PC-9 (cell line): ENCODE measurements around the gene ETNK2. TPM values are rescaled to one million over a fixed set of nuclear protein-coding genes. Genes with fewer than 3 reads are reported as not detected.

Experiments
- BruUV-seq: library from RNA; stranded (reverse); fragments of 400-500 nt; replicated peaks from 2 replicates; lab custom pipeline; 2021; lab: Mats Ljungman, UMichigan
- CTCF ChIA-PET: fragments of 300-600 bp; sonication (Branson Sonifier 250); formaldehyde crosslinking; loops from one replicate; lab custom pipeline; 2022; ENCODE audit warnings: antibody characterized with exemption; lab: Charles Lee
- POLR2A ChIA-PET: fragments of 300-600 bp; sonication (Branson Sonifier 250); formaldehyde crosslinking; loops from one replicate; lab custom pipeline; 2022; ENCODE audit warnings: antibody characterized with exemption; ENCODE audit not compliant: unreplicated experiment; lab: Charles Lee
- DNase-seq, 2 experiments: peaks; one replicate each; pipeline versions ENCODE4 v3.0.0 to v3.0.0-alpha.2; 2015 to 2022; ENCODE audit warnings: mixed read lengths in 1 of 2
- H2AFZ ChIP-seq: fragments of 200-600 bp; sonication (generic); 2 replicates; pipeline ENCODE4 v1.8.1; 2017; ENCODE audit warnings: antibody characterized with exemption
- H3F3A ChIP-seq: fragments of 200-600 bp; sonication (generic); 2 replicates; pipeline ENCODE4 v1.8.1; 2017; ENCODE audit warnings: antibody characterized with exemption, mild to moderate bottlenecking, low read depth; ENCODE audit not compliant: insufficient read depth
- H3K27ac ChIP-seq: fragments of 200-600 bp; sonication (generic); 2 replicates; pipeline ENCODE4 v1.6.1; 2016; ENCODE audit warnings: mixed run types
- H3K27me3 ChIP-seq: fragments of 200-600 bp; sonication (generic); 2 replicates; pipeline ENCODE4 v1.6.1; 2016; ENCODE audit warnings: low read depth, mixed run types; ENCODE audit not compliant: insufficient read depth
- H3K36me3 ChIP-seq: fragments of 200-600 bp; sonication (generic); 2 replicates; pipeline ENCODE4 v1.6.1; 2016; ENCODE audit warnings: low read depth, mixed run types
- H3K4me1 ChIP-seq: fragments of 200-600 bp; sonication (generic); replicated peaks from 2 replicates; pipeline ENCODE4 v1.6.1; 2016; ENCODE audit warnings: mixed run types; ENCODE audit not compliant: insufficient read depth
- H3K4me2 ChIP-seq: fragments of 200-600 bp; sonication (generic); 2 replicates; pipeline ENCODE4 v1.6.1; 2017; ENCODE audit warnings: mixed run types
- H3K4me3 ChIP-seq: fragments of 200-600 bp; sonication (generic); 2 replicates; pipeline ENCODE4 v1.6.1; 2016; ENCODE audit warnings: mixed run types
- H3K79me2 ChIP-seq: fragments of 200-600 bp; sonication (generic); 2 replicates; pipeline ENCODE4 v1.6.1; 2017; ENCODE audit warnings: low read depth, mixed run types
- H3K9me2 ChIP-seq: fragments of 200-600 bp; sonication (generic); 2 replicates; pipeline ENCODE4 v1.8.1; 2017; ENCODE audit warnings: mild to moderate bottlenecking; ENCODE audit not compliant: insufficient read depth
- H3K9me3 ChIP-seq: fragments of 200-600 bp; sonication (generic); 2 replicates; pipeline ENCODE4 v1.8.1; 2016; ENCODE audit warnings: low read depth; ENCODE audit not compliant: insufficient read depth
- H4K20me1 ChIP-seq: fragments of 200-600 bp; sonication (generic); 2 replicates; pipeline ENCODE4 v1.8.1; 2017; ENCODE audit not compliant: insufficient read depth
- EZH2 ChIP-seq: fragments of 200-600 bp; sonication (generic); IDR thresholded peaks from 2 replicates; pipeline ENCODE4 v1.8.0; 2017; ENCODE audit warnings: antibody characterized with exemption, low read depth
- intact Hi-C: fragments of 100-400 bp; cut with micrococcal nuclease; formaldehyde crosslinking; loops from one replicate; pipeline ENCODE4 v1.10.0; 2022; ENCODE audit not compliant: unreplicated experiment
- total RNA-seq: library from RNA; stranded (reverse); gene quantifications from 2 replicates; pipeline ENCODE4 v1.2.3, GENCODE V29; 2021
- TF ChIP-seq, protein P1 (sequence below): fragments of 200-600 bp; sonication (generic); conservative IDR thresholded peaks from 2 replicates; pipeline ENCODE4 v1.6.1; 2017; ENCODE audit warnings: mixed run types, antibody characterized with exemption, mild to moderate bottlenecking, moderate library complexity

Gene ETNK2
- total RNA-seq, 1 experiment from 2014 or later: 16.3 TPM

DNA sequence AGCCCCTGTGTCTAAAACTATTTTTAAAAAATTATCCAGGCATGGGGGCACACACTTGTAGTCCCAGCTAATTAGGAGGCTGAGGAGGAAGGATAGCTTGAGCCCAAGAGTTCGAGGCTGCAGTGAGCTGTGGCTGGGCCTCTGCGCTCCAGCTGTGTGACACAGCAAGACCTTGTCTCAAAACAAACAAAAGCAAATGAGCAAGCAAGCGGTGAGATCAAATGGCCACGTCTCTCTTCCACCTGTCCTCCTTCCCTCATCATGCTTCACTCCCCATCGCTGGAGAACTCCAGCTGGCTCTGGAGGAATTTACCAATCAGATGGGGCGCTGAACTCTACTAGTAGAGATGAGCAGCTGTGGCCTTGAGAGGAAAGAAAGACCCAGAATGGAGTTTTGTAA is 28.3 kb upstream of the ETNK2 start:
- Histone ChIP-seq H3K27me3 (no peaks in the 10 kb centered on the region), H4K20me1 (no peaks in the 10 kb centered on the region), H3K4me3 (no peak overlapping the region), H3K36me3 (peaks cover 10% of the 10 kb centered on the region), H3K27ac (no peak overlapping the region), H3K79me2 (peaks cover 43% of the 10 kb centered on the region), H3K4me1 (peaks cover 51% of the 10 kb centered on the region), H3K9me2 (no peaks in the 10 kb centered on the region), H3F3A (peaks cover 25% of the 10 kb centered on the region; the same call in 1 of the 2 replicates), H3K4me2 (0 out of 2 replicates have a peak overlapping the region, but pooled peaks have one; percentile 13), H3K9me3 (no peaks in the 10 kb centered on the region; the same call in 1 of the 2 replicates), H2AFZ (no peak overlapping the region)
- ChIA-PET POLR2A (no interaction called here), CTCF (no interaction called here)
- no peak for DNase-seq
- intact Hi-C loops: no loop called here
- no TSS peak for BruUV-seq
- no peak for TF ChIP-seq EZH2
- TF ChIP-seq, protein P1, sequence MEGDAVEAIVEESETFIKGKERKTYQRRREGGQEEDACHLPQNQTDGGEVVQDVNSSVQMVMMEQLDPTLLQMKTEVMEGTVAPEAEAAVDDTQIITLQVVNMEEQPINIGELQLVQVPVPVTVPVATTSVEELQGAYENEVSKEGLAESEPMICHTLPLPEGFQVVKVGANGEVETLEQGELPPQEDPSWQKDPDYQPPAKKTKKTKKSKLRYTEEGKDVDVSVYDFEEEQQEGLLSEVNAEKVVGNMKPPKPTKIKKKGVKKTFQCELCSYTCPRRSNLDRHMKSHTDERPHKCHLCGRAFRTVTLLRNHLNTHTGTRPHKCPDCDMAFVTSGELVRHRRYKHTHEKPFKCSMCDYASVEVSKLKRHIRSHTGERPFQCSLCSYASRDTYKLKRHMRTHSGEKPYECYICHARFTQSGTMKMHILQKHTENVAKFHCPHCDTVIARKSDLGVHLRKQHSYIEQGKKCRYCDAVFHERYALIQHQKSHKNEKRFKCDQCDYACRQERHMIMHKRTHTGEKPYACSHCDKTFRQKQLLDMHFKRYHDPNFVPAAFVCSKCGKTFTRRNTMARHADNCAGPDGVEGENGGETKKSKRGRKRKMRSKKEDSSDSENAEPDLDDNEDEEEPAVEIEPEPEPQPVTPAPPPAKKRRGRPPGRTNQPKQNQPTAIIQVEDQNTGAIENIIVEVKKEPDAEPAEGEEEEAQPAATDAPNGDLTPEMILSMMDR: no peak

DNA sequence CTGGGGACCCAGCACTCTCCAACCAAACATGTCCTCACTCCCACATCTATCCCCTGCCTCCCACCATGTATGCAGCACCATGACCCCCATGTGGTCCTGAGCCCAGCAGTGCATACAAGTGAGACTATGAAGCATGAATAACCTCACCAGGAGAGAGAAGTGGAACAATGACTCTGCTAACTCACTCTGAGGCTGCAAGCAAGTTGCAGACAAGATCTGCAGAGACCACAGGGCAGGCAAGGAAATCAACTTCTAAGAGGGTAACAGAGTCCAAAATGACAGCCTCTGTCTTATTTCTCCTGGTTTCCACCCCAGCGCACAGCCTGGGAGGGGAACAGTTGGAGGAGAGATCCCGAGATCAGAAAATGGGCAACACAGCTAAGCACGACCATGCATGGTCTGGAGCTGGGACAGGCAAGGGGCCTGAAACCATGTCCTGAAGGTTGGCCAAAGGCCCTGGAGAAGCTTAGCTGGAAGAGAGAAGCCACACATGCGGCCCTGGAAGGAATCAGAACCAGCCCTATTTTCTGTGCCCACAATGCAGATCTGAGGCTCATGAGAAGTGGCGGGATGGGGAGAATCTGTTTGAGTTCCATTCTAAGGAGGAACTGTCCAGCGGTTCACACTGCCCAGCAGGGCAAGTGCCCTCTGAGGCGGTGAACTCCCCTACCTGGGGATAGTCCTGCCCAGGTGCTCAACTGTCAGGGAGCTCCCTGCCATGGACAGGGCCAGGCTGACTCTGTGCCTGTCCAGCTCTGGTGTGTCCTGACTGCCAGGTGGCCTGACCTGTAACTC is 26.8 kb upstream of the ETNK2 start:
- Histone ChIP-seq H3K9me2 (no peaks in the 10 kb centered on the region), H3K36me3 (peaks cover 10% of the 10 kb centered on the region), H4K20me1 (no peaks in the 10 kb centered on the region), H3F3A (peaks cover 12% of the 10 kb centered on the region; the same call in 1 of the 2 replicates), H3K27me3 (no peaks in the 10 kb centered on the region), H3K4me1 (peaks cover 63% of the 10 kb centered on the region), H3K79me2 (peaks cover 50% of the 10 kb centered on the region), H3K4me3 (no peak overlapping the region), H3K9me3 (no peaks in the 10 kb centered on the region; the same call in 1 of the 2 replicates), H2AFZ (no peak overlapping the region), H3K4me2 (peak overlapping the region; percentile 97), H3K27ac (no peak overlapping the region)
- intact Hi-C loops: no loop called here
- BruUV-seq: no TSS peak
- ChIA-PET POLR2A (interaction anchor here (0.7 kb wide), 1 partner anchor 19 kb away, joined by 3 read pairs; no protein-coding TSS in a partner anchor), CTCF (no interaction called here)
- no peak for DNase-seq
- TF ChIP-seq, protein P1: no peak
- no peak for TF ChIP-seq EZH2

DNA sequence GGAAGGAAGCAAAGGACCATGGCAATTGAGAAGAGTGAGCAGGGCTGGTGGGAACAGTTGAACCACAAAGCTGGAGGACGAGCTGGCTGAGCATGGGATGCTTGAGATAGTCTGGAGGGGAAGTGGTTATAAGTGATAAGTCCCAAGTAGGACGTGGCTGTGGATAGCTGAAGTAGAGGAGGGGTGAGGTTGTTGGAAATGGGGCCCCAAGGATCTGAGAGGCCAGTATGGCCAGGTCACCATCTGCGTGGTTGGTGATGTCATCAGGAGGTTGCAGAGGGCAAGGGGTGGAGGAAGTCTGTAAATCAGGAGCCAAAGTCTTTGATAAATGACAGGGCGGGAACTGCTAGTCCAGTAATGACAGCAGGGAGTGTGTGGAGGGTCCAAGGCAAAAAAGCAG is 25.3 kb upstream of the ETNK2 start:
- peak overlapping the region; percentile 82 for H3K4me3 ChIP-seq
- H3K4me2 ChIP-seq: peak overlapping the region; percentile 97
- no peak for TF ChIP-seq EZH2
- TF ChIP-seq, protein P1: no peak
- no TSS peak for BruUV-seq
- no peak for DNase-seq
- H3K9me2 ChIP-seq: no peaks in the 10 kb centered on the region
- H4K20me1 ChIP-seq: no peaks in the 10 kb centered on the region
- H3K36me3 ChIP-seq: peaks cover 10% of the 10 kb centered on the region
- intact Hi-C loops: no loop called here
- ChIA-PET POLR2A (no interaction called here), CTCF (interaction anchor here (1.2 kb wide), 1 partner anchor 8 kb away, joined by 3 read pairs; no protein-coding TSS in a partner anchor)
- peaks cover 53% of the 10 kb centered on the region for H3K79me2 ChIP-seq
- peaks cover 11% of the 10 kb centered on the region; the same call in 1 of the 2 replicates for H3F3A ChIP-seq
- H2AFZ ChIP-seq: no peak overlapping the region
- no peak overlapping the region for H3K27ac ChIP-seq
- H3K4me1 ChIP-seq: peaks cover 79% of the 10 kb centered on the region
- no peaks in the 10 kb centered on the region; the same call in 1 of the 2 replicates for H3K9me3 ChIP-seq
- H3K27me3 ChIP-seq: no peaks in the 10 kb centered on the region
